H9 (cell line): ENCODE results near the gene RUNX2. TPM values are rescaled to one million over a fixed set of nuclear protein-coding genes. Genes with fewer than 3 reads are reported as not detected.

Source experiments
- DNase-seq: peaks from one replicate; pipeline ENCODE4 v3.0.0-alpha.2; 2017
- H2AFZ ChIP-seq: one replicate; pipeline ENCODE4 v1.6.1; 2013; ENCODE audit warnings: mild to moderate bottlenecking, low read length, control low read depth, moderate library complexity
- H2AK5ac ChIP-seq: 2 replicates; pipeline ENCODE4 v1.6.1; 2013; ENCODE audit warnings: low read length, control low read depth, mixed read lengths; ENCODE audit not compliant: insufficient read length
- H2BK120ac ChIP-seq: one replicate; pipeline ENCODE4 v1.6.1; 2013; ENCODE audit warnings: low read depth, mild to moderate bottlenecking, low read length, control low read depth, inconsistent platforms; ENCODE audit not compliant: poor library complexity, severe bottlenecking
- H2BK12ac ChIP-seq: 2 replicates; pipeline ENCODE4 v1.6.1; 2013; ENCODE audit warnings: low read length, control low read depth, mixed read lengths, low read depth; ENCODE audit not compliant: insufficient read length
- H2BK15ac ChIP-seq: 2 replicates; pipeline ENCODE4 v1.6.1; 2013; ENCODE audit warnings: low read depth, low read length, control low read depth
- H2BK20ac ChIP-seq: one replicate; pipeline ENCODE4 v1.6.1; 2013; ENCODE audit warnings: low read depth, mild to moderate bottlenecking, low read length, control low read depth, inconsistent platforms; ENCODE audit not compliant: poor library complexity, severe bottlenecking
- H2BK5ac ChIP-seq: 2 replicates; pipeline ENCODE4 v1.6.1; 2013; ENCODE audit warnings: low read length, control low read depth, mixed read lengths; ENCODE audit not compliant: insufficient read length
- H3K14ac ChIP-seq: 2 replicates; pipeline ENCODE4 v1.6.1; 2013; ENCODE audit warnings: low read length, control low read depth; ENCODE audit not compliant: insufficient read depth
- H3K18ac ChIP-seq: 2 replicates; pipeline ENCODE4 v1.6.1; 2013; ENCODE audit warnings: low read depth, mild to moderate bottlenecking, mixed read lengths, low read length, control low read depth; ENCODE audit not compliant: insufficient read length
- H3K23ac ChIP-seq: 2 replicates; pipeline ENCODE4 v1.6.1; 2013; ENCODE audit warnings: low read length, control low read depth, mixed read lengths, low read depth; ENCODE audit not compliant: insufficient read length
- H3K23me2 ChIP-seq: 2 replicates; pipeline ENCODE4 v1.6.1; 2013; ENCODE audit warnings: low read depth, mild to moderate bottlenecking, mixed read lengths, low read length, control low read depth; ENCODE audit not compliant: insufficient read length, poor library complexity, severe bottlenecking
- H3K27ac ChIP-seq: 2 replicates; pipeline ENCODE4 v1.5.1; 2013; ENCODE audit warnings: low read length, control low read depth, mixed read lengths, low read depth; ENCODE audit not compliant: insufficient read length
- H3K27me3 ChIP-seq: 2 replicates; pipeline ENCODE4 v1.6.1; 2013; ENCODE audit warnings: low read length, control low read depth, inconsistent platforms; ENCODE audit not compliant: insufficient read depth
- H3K4ac ChIP-seq: 2 replicates; pipeline ENCODE4 v1.6.1; 2013; ENCODE audit warnings: low read depth, mild to moderate bottlenecking, control low read depth, inconsistent platforms, low read length, moderate library complexity
- H3K4me1 ChIP-seq: 2 replicates; pipeline ENCODE4 v1.6.1; 2013; ENCODE audit warnings: low read length, control low read depth, inconsistent platforms; ENCODE audit not compliant: insufficient read depth
- H3K4me2 ChIP-seq: 2 replicates; pipeline ENCODE4 v1.6.1; 2013; ENCODE audit warnings: low read length, control low read depth, mixed read lengths; ENCODE audit not compliant: insufficient read length, insufficient read depth
- H3K56ac ChIP-seq: 2 replicates; pipeline ENCODE4 v1.6.1; 2013; ENCODE audit warnings: low read depth, mild to moderate bottlenecking, mixed read lengths, low read length, control low read depth; ENCODE audit not compliant: insufficient read length
- H3K79me1 ChIP-seq: 2 replicates; pipeline ENCODE4 v1.6.1; 2013; ENCODE audit warnings: low read depth, mild to moderate bottlenecking, moderate library complexity, low read length, control low read depth, inconsistent platforms; ENCODE audit not compliant: insufficient read depth, poor library complexity, severe bottlenecking
- H3K79me2 ChIP-seq: 2 replicates; pipeline ENCODE4 v1.6.1; 2013; ENCODE audit warnings: low read length, control low read depth, inconsistent platforms; ENCODE audit not compliant: insufficient read depth
- H3K9ac ChIP-seq: 2 replicates; pipeline ENCODE4 v1.6.1; 2013; ENCODE audit warnings: low read length, control low read depth, mixed read lengths; ENCODE audit not compliant: insufficient read length; ENCODE audit errors: extremely low read depth
- H3K9me3 ChIP-seq: one replicate; pipeline ENCODE4 v1.6.1; 2013; ENCODE audit warnings: low read depth, low read length, inconsistent platforms; ENCODE audit not compliant: control insufficient read depth
- H3T11ph ChIP-seq: one replicate; pipeline ENCODE4 v1.6.1; 2013; ENCODE audit warnings: mild to moderate bottlenecking, low read length, control low read depth, inconsistent platforms
- H4K20me1 ChIP-seq: one replicate; pipeline ENCODE4 v1.6.1; 2013; ENCODE audit not compliant: control insufficient read depth, insufficient read length, insufficient read depth
- H4K5ac ChIP-seq: 2 replicates; pipeline ENCODE4 v1.6.1; 2013; ENCODE audit warnings: low read depth, mild to moderate bottlenecking, mixed read lengths, low read length, control low read depth; ENCODE audit not compliant: insufficient read length
- H4K8ac ChIP-seq: replicated peaks from 2 replicates; pipeline ENCODE4 v1.6.1; 2013; ENCODE audit warnings: low read length, control low read depth, mixed read lengths, low read depth; ENCODE audit not compliant: insufficient read length
- H4K91ac ChIP-seq: 2 replicates; pipeline ENCODE4 v1.6.1; 2013; ENCODE audit warnings: low read depth, mild to moderate bottlenecking, moderate library complexity, mixed read lengths, low read length, control low read depth; ENCODE audit not compliant: insufficient read length
- H3K27ac Mint-ChIP-seq, 3 experiments: 2 replicates in 2 of 3; 3 replicates in 1 of 3; pipeline ENCODE4 v1.8.0; 2020 to 2021; ENCODE audit warnings: mixed read lengths in 3 of 3, mild to moderate bottlenecking in 1 of 3, moderate library complexity in 1 of 3
- H3K27me3 Mint-ChIP-seq: 2 replicates; pipeline ENCODE4 v1.8.0; 2021; ENCODE audit warnings: low read depth, mild to moderate bottlenecking, moderate library complexity, mixed read lengths
- H3K36me3 Mint-ChIP-seq, 3 experiments: 2 replicates in 2 of 3; 3 replicates in 1 of 3; pipeline ENCODE4 v1.8.0; 2020 to 2021; ENCODE audit warnings: low read depth in 3 of 3, mixed read lengths in 3 of 3; ENCODE audit not compliant: insufficient read depth in 1 of 3
- H3K4me1 Mint-ChIP-seq, 2 experiments: 2 replicates each; pipeline ENCODE4 v1.8.0; 2020; ENCODE audit warnings: mixed read lengths in 2 of 2
- H3K4me3 Mint-ChIP-seq, 2 experiments: 2 replicates in 1 of 2; 3 replicates in 1 of 2; pipeline ENCODE4 v1.8.0; 2020 to 2021; ENCODE audit warnings: mild to moderate bottlenecking in 2 of 2, mixed read lengths in 2 of 2, moderate library complexity in 1 of 2
- H3K9me3 Mint-ChIP-seq, 2 experiments: 2 replicates in 1 of 2; 3 replicates in 1 of 2; pipeline ENCODE4 v1.8.0; 2020; ENCODE audit warnings: mild to moderate bottlenecking in 2 of 2, mixed read lengths in 2 of 2, moderate library complexity in 1 of 2
- WGBS: extraction: QIAGEN DNeasy Blood & Tissue Kit; methylation state at CpG from one replicate; pipeline ENCODE4 v1.1.7; 2013; ENCODE audit warnings: missing lambda C conversion rate, low lambda C conversion rate, mixed read lengths; ENCODE audit not compliant: insufficient read length; ENCODE audit errors: extremely low coverage; 5-methylcytosine and 5-hydroxymethylcytosine counted together
- total RNA-seq: library from RNA; stranded (reverse); gene quantifications from 2 replicates; pipeline ENCODE4 v1.2.1, GENCODE V29; 2021
- TF ChIP-seq, protein P1 (sequence below): fragments of 200-600 bp; sonication (generic); conservative IDR thresholded peaks from 3 replicates; pipeline ENCODE4 v1.8.0; 2021; ENCODE audit warnings: antibody characterized with exemption, mild to moderate bottlenecking

RUNX2 gene
- total RNA-seq, 1 experiment from 2014 or later: 0.15 TPM

DNA sequence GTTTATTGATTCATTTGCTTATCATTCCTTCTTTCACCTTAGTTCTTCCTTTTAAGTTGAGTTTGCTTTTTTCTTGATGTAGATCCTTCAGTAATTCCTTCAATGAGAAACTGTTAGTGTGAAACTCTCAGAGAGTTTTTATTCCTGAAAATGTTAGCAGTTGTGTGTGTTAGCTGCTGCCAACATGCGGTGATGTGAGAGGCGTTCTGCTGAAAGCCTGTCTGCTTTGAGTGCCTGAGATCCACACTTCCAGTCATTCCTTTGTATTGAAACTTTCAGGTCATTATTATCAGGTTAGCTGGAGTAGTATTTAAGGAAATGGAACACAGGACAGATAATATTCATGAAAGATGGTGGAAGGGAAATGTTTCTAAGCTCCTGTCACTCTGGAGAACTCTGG is 119.6 kb downstream of the RUNX2 start:
- H2BK20ac ChIP-seq: no peak overlapping the region
- H2BK5ac ChIP-seq: no peak overlapping the region
- H2AK5ac ChIP-seq: no peak overlapping the region
- no peak overlapping the region for H3K14ac ChIP-seq
- H3K27ac ChIP-seq: no peak overlapping the region
- H3K4me2 ChIP-seq: no peak overlapping the region
- H2BK12ac ChIP-seq: no peak overlapping the region
- no peak overlapping the region for H3K4ac ChIP-seq
- no peaks in the 10 kb centered on the region for H3K79me2 ChIP-seq
- H4K8ac ChIP-seq: no peak overlapping the region
- no peaks in the 10 kb centered on the region for H3K23me2 ChIP-seq
- no peak overlapping the region for H2BK15ac ChIP-seq
- H4K5ac ChIP-seq: no peak overlapping the region
- H3K27me3 Mint-ChIP-seq: no peaks in the 10 kb centered on the region
- no peak overlapping the region for H3T11ph ChIP-seq
- TF ChIP-seq, protein P1, sequence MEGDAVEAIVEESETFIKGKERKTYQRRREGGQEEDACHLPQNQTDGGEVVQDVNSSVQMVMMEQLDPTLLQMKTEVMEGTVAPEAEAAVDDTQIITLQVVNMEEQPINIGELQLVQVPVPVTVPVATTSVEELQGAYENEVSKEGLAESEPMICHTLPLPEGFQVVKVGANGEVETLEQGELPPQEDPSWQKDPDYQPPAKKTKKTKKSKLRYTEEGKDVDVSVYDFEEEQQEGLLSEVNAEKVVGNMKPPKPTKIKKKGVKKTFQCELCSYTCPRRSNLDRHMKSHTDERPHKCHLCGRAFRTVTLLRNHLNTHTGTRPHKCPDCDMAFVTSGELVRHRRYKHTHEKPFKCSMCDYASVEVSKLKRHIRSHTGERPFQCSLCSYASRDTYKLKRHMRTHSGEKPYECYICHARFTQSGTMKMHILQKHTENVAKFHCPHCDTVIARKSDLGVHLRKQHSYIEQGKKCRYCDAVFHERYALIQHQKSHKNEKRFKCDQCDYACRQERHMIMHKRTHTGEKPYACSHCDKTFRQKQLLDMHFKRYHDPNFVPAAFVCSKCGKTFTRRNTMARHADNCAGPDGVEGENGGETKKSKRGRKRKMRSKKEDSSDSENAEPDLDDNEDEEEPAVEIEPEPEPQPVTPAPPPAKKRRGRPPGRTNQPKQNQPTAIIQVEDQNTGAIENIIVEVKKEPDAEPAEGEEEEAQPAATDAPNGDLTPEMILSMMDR: no peak
- H4K20me1 ChIP-seq: no peaks in the 10 kb centered on the region
- H3K36me3 Mint-ChIP-seq: no peaks in the 10 kb centered on the region
- H3K9me3 Mint-ChIP-seq: no peaks in the 10 kb centered on the region
- no peak overlapping the region for H3K9ac ChIP-seq
- no peak overlapping the region for H4K91ac ChIP-seq
- no peak overlapping the region for H3K56ac ChIP-seq
- H3K4me1 Mint-ChIP-seq: peaks cover 9 to 22% of the 10 kb centered on the region in 2 experiments
- no peak overlapping the region for H3K23ac ChIP-seq
- H3K27me3 ChIP-seq: no peaks in the 10 kb centered on the region
- H2BK120ac ChIP-seq: no peak overlapping the region
- H3K79me1 ChIP-seq: no peaks in the 10 kb centered on the region
- no peak overlapping the region for H3K27ac Mint-ChIP-seq
- WGBS: no CpG with 5 or more reads among the region's 2 CpGs
- no peaks in the 10 kb centered on the region for H3K9me3 ChIP-seq
- H2AFZ ChIP-seq: no peak overlapping the region
- no peak overlapping the region for H3K18ac ChIP-seq
- H3K4me1 ChIP-seq: peaks cover 4% of the 10 kb centered on the region; the same call in 1 of the 2 replicates
- H3K4me3 Mint-ChIP-seq: no peak overlapping the region
- no peak for DNase-seq
